Measurements from ENCODE around the gene ADGRD2. TPM values are rescaled to one million over a fixed set of nuclear protein-coding genes. Genes with fewer than 3 reads are reported as not detected.

Gene ADGRD2
- total RNA-seq, 1 donor from 2014 or later: not detected

DNA sequence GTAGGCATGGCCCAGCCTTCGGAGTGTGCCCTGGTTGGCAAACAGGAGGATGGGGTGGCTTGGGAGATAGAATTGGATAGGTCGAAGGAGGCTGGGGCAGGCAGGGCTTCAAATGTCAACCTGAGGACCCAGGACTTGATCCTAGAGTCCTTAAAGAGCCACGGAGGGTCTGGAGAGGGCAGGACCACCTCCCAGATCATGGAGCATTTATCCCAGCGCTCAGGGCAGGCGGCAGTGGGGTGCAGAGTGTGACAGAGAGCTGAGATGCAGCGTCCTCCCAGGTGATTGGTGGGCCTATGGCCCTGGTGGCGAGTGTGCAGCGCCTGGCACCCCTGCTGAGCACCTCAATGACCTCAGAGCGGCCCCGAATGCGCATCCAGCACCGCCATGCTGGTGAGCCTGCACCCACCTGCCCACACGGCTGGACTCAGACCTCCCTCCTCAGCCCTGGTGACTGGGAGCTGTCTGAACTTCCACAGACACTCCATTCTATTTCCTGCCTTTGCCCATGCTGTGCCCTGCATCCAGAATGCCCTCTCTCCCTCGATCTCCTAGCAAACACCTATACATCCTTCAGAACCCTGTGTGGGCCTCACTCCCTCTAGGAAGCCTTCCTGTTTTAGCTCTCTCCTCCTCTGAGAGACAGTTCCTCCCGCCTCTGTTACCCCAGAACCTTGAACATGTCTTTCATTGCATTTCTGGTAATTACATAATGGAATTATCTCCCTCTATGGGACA lies 6.3 kb downstream of the ADGRD2 start:
- H3K36me3 Mint-ChIP-seq (ENCODE audit: unreplicated experiment): no peaks in the 10 kb centered on the region

DNA sequence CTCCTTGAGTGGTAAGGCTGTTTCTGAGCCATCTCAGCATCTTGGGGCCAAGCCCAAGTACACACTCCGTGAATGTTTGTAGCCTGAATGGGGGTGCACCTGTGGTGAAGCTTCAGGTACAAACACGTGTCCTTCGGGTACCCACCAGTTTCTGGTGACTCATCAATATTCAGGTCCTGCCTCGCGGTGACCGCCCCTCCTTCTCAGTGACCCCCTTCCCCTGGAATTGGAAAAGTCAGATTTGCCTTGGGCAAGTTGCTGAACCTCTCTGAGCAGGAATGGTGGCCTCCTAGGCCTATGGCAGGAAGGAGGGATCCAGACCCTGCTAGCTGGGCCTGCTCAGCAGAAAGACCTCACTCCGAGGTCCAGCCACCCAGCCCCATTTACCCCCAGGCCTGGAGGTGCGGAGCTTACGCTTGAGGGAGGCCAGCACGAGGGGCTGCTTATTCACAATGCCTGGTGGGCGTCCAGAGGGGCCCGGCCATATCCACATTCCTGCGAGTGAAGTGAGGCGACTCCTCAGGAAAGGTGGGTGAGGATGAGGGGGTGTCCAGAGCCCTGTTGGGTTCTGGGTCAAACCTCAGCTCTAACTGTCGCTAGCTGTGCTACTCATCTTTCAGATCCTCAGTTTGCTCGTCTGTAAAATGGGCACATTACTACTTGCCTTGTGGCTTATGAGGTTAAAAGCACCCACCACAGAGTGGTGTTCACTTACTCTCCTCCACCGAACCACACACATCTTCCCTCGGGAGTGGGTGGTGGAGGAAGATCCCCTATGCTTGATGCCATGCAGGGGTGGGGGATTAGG lies 7.0 kb downstream of the ADGRD2 start:
- peaks cover 21% of the 10 kb centered on the region for H3K27me3 Mint-ChIP-seq (ENCODE audit: unreplicated experiment)
- no peak overlapping the region for H3K27ac Mint-ChIP-seq (ENCODE audit: unreplicated experiment)
- no peaks in the 10 kb centered on the region for H3K36me3 Mint-ChIP-seq (ENCODE audit: unreplicated experiment)
- H3K4me1 Mint-ChIP-seq (ENCODE audit: unreplicated experiment): no peaks in the 10 kb centered on the region
- peaks cover 5% of the 10 kb centered on the region for H3K9me3 Mint-ChIP-seq (ENCODE audit: unreplicated experiment)
- DNase-seq (ENCODE audit: extremely low spot score, unreplicated experiment): no peak
- no peak overlapping the region for H3K4me3 Mint-ChIP-seq (ENCODE audit: unreplicated experiment)
- TF ChIP-seq, protein P1, sequence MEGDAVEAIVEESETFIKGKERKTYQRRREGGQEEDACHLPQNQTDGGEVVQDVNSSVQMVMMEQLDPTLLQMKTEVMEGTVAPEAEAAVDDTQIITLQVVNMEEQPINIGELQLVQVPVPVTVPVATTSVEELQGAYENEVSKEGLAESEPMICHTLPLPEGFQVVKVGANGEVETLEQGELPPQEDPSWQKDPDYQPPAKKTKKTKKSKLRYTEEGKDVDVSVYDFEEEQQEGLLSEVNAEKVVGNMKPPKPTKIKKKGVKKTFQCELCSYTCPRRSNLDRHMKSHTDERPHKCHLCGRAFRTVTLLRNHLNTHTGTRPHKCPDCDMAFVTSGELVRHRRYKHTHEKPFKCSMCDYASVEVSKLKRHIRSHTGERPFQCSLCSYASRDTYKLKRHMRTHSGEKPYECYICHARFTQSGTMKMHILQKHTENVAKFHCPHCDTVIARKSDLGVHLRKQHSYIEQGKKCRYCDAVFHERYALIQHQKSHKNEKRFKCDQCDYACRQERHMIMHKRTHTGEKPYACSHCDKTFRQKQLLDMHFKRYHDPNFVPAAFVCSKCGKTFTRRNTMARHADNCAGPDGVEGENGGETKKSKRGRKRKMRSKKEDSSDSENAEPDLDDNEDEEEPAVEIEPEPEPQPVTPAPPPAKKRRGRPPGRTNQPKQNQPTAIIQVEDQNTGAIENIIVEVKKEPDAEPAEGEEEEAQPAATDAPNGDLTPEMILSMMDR (IDR thresholded peaks at IDR 0.05): no peak

More for the DNA sequence above, 6.3 kb downstream of the ADGRD2 start:
- no peak for DNase-seq (ENCODE audit: extremely low spot score, unreplicated experiment)
- H3K4me3 Mint-ChIP-seq (ENCODE audit: unreplicated experiment): no peak overlapping the region
- no peak overlapping the region for H3K27ac Mint-ChIP-seq (ENCODE audit: unreplicated experiment)
- H3K4me1 Mint-ChIP-seq (ENCODE audit: unreplicated experiment): no peaks in the 10 kb centered on the region
- peaks cover 20% of the 10 kb centered on the region for H3K27me3 Mint-ChIP-seq (ENCODE audit: unreplicated experiment)
- peaks cover 5% of the 10 kb centered on the region for H3K9me3 Mint-ChIP-seq (ENCODE audit: unreplicated experiment)
- TF ChIP-seq, protein P1 (IDR thresholded peaks at IDR 0.05): no peak

DNA sequence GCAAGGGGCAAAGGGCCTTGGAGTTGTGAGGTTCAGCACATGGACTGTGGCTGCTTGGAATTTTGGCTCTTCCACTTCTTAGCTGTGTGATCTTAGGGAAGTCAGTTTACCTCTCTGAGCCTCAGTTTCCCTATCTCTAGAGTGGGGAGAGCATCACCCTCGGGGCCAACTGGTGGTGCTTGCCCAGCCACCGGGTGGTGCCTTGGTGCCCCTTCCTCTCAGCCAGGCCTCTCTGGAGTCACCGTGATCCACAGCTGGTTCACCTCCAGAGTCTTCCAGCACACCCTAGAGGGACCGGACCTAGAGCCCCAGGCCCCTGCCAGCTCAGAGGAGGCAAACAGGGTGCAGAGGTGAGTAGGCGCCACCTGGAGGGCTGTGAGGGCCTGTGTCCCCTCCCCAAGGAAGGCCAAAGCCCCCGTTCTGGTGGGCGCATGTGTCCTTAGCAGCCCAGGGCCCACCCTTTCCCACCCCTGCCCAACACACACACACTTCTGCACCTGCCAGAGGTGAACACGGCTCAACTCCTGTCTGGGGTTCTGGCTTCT lies 7.7 kb downstream of the ADGRD2 start:
- H3K4me3 Mint-ChIP-seq (ENCODE audit: unreplicated experiment): no peak overlapping the region
- no peaks in the 10 kb centered on the region for H3K4me1 Mint-ChIP-seq (ENCODE audit: unreplicated experiment)
- peaks cover 22% of the 10 kb centered on the region for H3K27me3 Mint-ChIP-seq (ENCODE audit: unreplicated experiment)
- H3K9me3 Mint-ChIP-seq (ENCODE audit: unreplicated experiment): peaks cover 7% of the 10 kb centered on the region
- DNase-seq (ENCODE audit: extremely low spot score, unreplicated experiment): no peak
- TF ChIP-seq, protein P1 (IDR thresholded peaks at IDR 0.05): no peak
- no peaks in the 10 kb centered on the region for H3K36me3 Mint-ChIP-seq (ENCODE audit: unreplicated experiment)
- no peak overlapping the region for H3K27ac Mint-ChIP-seq (ENCODE audit: unreplicated experiment)

DNA sequence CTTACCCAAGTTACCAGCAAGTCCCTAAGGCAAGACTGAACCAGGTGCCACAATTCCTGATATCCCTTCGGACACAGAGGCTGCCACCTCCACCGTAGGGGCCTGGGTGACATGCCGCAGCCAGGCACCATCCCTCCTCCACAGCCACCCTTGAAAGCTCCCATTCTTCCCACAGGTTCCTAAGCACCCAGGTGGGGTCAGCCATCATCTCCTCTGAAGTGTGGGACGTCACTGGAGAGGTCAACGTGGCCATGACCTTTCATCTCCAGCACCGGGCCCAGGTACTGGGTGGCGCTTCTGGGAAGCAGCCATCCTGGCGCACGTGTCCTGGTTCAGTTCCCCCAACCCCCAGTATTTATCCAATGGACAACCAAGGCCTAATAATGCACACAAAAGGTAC lies 8.2 kb downstream of the ADGRD2 start:
- TF ChIP-seq, protein P1 (IDR thresholded peaks at IDR 0.05): no peak
- H3K27ac Mint-ChIP-seq (ENCODE audit: unreplicated experiment): no peak overlapping the region
- no peak for DNase-seq (ENCODE audit: extremely low spot score, unreplicated experiment)
- no peaks in the 10 kb centered on the region for H3K36me3 Mint-ChIP-seq (ENCODE audit: unreplicated experiment)
- H3K4me3 Mint-ChIP-seq (ENCODE audit: unreplicated experiment): no peak overlapping the region
- H3K4me1 Mint-ChIP-seq (ENCODE audit: unreplicated experiment): no peaks in the 10 kb centered on the region
- peaks cover 12% of the 10 kb centered on the region for H3K9me3 Mint-ChIP-seq (ENCODE audit: unreplicated experiment)
- peaks cover 26% of the 10 kb centered on the region for H3K27me3 Mint-ChIP-seq (ENCODE audit: unreplicated experiment)

DNA sequence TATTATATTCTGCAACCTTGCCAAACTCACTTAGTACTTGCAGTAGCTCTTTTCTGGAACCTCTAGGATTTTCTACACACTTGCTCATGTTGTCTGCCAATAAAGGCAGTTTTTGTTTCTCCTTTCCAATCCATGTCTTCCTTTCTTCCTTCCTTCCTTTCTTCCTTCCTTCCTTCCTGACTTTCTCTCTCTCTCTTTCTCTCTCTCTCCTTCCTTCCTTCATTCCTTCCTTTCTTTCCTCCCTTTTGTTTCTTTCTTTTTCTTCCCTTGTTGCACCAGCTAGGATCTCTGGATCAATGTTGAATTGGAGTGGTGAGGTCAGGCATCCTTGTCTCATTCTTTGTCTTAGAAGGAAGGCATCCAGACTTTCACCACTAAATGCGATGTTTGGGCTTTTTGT lies 12.5 kb downstream of the ADGRD2 start:
- H3K27ac Mint-ChIP-seq (ENCODE audit: unreplicated experiment): no peak overlapping the region
- no peak overlapping the region for H3K4me3 Mint-ChIP-seq (ENCODE audit: unreplicated experiment)
- TF ChIP-seq, protein P1 (IDR thresholded peaks at IDR 0.05): no peak

More for the DNA sequence above, 12.5 kb downstream of the ADGRD2 start:
- Mint-ChIP-seq H3K4me1 (ENCODE audit: unreplicated experiment) (no peaks in the 10 kb centered on the region), H3K27me3 (ENCODE audit: unreplicated experiment) (peaks cover 42% of the 10 kb centered on the region), H3K9me3 (ENCODE audit: unreplicated experiment) (peaks cover 13% of the 10 kb centered on the region), H3K36me3 (ENCODE audit: unreplicated experiment) (no peaks in the 10 kb centered on the region)
- DNase-seq (ENCODE audit: extremely low spot score, unreplicated experiment): no peak

Data from osteocyte (in vitro differentiated cells).